ENCODE measurements around the gene SCYL1. TPM values are rescaled to one million over a fixed set of nuclear protein-coding genes. Genes with fewer than 3 reads are reported as not detected.

The SCYL1 gene
- total and polyA plus RNA-seq, 2 donors from 2014 or later = 72.2 to 78.9 TPM

- FAIRE-seq (no peak), DNase-seq (no peak)
- no peaks in the 10 kb centered on the region for H3K27me3 ChIP-seq (ENCODE audit: control insufficient read depth, insufficient read depth, low read length)
- no peak overlapping the region for H3K9ac ChIP-seq (ENCODE audit: low read length in 3 of 3)
- H3K27ac ChIP-seq (ENCODE audit: low read depth in 2 of 2, low read length in 2 of 2) = no peak overlapping the region
- H3K9me3 ChIP-seq (ENCODE audit: control insufficient read depth in 2 of 3, insufficient read depth in 1 of 3, low read length in 3 of 3) = no peaks in the 10 kb centered on the region
- no peak overlapping the region for H3K4me3 ChIP-seq (ENCODE audit: low read length in 3 of 3)
- H3K36me3 ChIP-seq (ENCODE audit: control insufficient read depth in 2 of 3, insufficient read depth in 3 of 3, low read length in 3 of 3) = peaks cover 5 to 47% (median 19%) of the 10 kb centered on the region in 3 donors
- no peak for TF ChIP-seq CTCF (IDR thresholded peaks at IDR 0.05; ENCODE audit: borderline replicate concordance, extremely low read depth, insufficient read depth)
- intact Hi-C loops (cut with DNase I) = no loop called here
- H3K4me1 ChIP-seq (ENCODE audit: control insufficient read depth in 2 of 3, insufficient read depth in 2 of 3, low read depth in 1 of 3, low read length in 3 of 3) = peaks cover 0 to 2% (median 0%) of the 10 kb centered on the region in 3 donors
Observed at GRCh38 chr11:65532388-65533064, 7.6 kb downstream of the SCYL1 start.

- intact Hi-C loops (cut with DNase I) = no loop called here
- no peak for TF ChIP-seq CTCF (IDR thresholded peaks at IDR 0.05; ENCODE audit: borderline replicate concordance, extremely low read depth, insufficient read depth)
- FAIRE-seq (no peak), DNase-seq (peak in 1 of 5 donors; percentile 30)
- Histone ChIP-seq H3K27me3 (ENCODE audit: control insufficient read depth, insufficient read depth, low read length) (no peaks in the 10 kb centered on the region), H3K36me3 (ENCODE audit: control insufficient read depth in 2 of 3, insufficient read depth in 3 of 3, low read length in 3 of 3) (peaks cover 3 to 41% (median 18%) of the 10 kb centered on the region in 3 donors), H3K4me1 (ENCODE audit: control insufficient read depth in 2 of 3, insufficient read depth in 2 of 3, low read depth in 1 of 3, low read length in 3 of 3) (peaks cover 0 to 5% (median 0%) of the 10 kb centered on the region in 3 donors), H3K27ac (ENCODE audit: low read depth in 2 of 2, low read length in 2 of 2) (no peak overlapping the region), H3K4me3 (ENCODE audit: low read length in 3 of 3) (no peak overlapping the region), H3K9me3 (ENCODE audit: control insufficient read depth in 2 of 3, insufficient read depth in 1 of 3, low read length in 3 of 3) (no peaks in the 10 kb centered on the region), H3K9ac (ENCODE audit: low read length in 3 of 3) (no peak overlapping the region)
Observed at GRCh38 chr11:65535102-65535501, 10.2 kb downstream of the SCYL1 start.

GRCh38 chr11:65536412-65537295 lies 11.8 kb downstream of the SCYL1 start:
- intact Hi-C loops (cut with DNase I) = no loop called here
- TF ChIP-seq CTCF (IDR thresholded peaks at IDR 0.05; ENCODE audit: borderline replicate concordance, extremely low read depth, insufficient read depth) = no peak
- no peak overlapping the region for H3K9ac ChIP-seq (ENCODE audit: low read length in 3 of 3)
- DNase-seq (peak in 1 of 5 donors; percentile 37), FAIRE-seq (no peak)
- H3K27ac ChIP-seq (ENCODE audit: low read depth in 2 of 2, low read length in 2 of 2) = no peak overlapping the region
- H3K27me3 ChIP-seq (ENCODE audit: control insufficient read depth, insufficient read depth, low read length) = no peaks in the 10 kb centered on the region
- peaks cover 3 to 26% (median 10%) of the 10 kb centered on the region in 3 donors for H3K36me3 ChIP-seq (ENCODE audit: control insufficient read depth in 2 of 3, insufficient read depth in 3 of 3, low read length in 3 of 3)
- no peaks in the 10 kb centered on the region for H3K9me3 ChIP-seq (ENCODE audit: control insufficient read depth in 2 of 3, insufficient read depth in 1 of 3, low read length in 3 of 3)
- H3K4me3 ChIP-seq (ENCODE audit: low read length in 3 of 3) = no peak overlapping the region
- peaks cover 0 to 15% (median 6%) of the 10 kb centered on the region in 3 donors for H3K4me1 ChIP-seq (ENCODE audit: control insufficient read depth in 2 of 3, insufficient read depth in 2 of 3, low read depth in 1 of 3, low read length in 3 of 3)
